ENCODE measurements around the gene LPIN2.

Gene LPIN2

GRCh38 chr18:2979129-2979528 lies 33.8 kb downstream of the LPIN2 start:
- no peak for DNase-seq

DNA sequence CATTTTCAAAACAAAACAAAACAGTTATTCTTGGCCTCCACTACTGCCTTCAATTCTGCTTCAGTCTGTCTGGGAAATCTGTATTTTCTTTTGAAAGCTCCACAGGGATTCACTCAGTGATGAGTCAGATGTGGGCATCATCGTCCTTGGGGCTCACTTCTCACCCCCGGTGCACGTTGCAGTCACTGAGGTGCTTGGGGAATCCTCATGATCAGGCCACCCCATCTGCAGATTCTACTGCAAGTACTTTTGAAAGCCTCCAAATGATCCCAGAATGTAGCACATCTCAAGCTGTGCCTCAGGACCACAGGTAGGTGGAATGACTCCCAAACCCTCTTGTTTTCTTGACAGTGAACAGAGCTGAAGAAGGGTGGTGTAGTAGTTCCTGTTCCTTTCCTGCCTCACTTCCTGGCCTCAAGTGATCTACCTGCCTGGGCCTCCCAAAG lies 34.3 kb downstream of the LPIN2 start:
- DNase-seq, result no peak

DNA sequence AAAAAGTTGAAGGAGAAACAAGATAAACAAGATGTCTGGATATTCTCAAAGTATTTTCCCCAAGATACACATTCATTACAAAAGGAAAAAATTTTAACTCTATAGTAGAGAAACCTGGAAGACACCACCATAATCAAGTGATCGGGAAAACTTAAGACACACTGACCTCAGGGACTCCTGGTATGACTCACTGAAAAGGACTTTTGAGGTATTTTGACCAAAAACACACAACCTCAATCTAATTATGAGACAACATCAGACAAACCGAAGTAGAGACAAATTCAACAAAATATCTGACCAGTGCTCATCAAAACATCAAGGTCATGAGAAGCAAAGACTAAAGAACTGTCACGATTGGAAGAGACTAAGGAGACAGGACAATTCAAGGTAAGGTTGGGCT lies 34.7 kb downstream of the LPIN2 start:
- DNase-seq, result no peak

DNA sequence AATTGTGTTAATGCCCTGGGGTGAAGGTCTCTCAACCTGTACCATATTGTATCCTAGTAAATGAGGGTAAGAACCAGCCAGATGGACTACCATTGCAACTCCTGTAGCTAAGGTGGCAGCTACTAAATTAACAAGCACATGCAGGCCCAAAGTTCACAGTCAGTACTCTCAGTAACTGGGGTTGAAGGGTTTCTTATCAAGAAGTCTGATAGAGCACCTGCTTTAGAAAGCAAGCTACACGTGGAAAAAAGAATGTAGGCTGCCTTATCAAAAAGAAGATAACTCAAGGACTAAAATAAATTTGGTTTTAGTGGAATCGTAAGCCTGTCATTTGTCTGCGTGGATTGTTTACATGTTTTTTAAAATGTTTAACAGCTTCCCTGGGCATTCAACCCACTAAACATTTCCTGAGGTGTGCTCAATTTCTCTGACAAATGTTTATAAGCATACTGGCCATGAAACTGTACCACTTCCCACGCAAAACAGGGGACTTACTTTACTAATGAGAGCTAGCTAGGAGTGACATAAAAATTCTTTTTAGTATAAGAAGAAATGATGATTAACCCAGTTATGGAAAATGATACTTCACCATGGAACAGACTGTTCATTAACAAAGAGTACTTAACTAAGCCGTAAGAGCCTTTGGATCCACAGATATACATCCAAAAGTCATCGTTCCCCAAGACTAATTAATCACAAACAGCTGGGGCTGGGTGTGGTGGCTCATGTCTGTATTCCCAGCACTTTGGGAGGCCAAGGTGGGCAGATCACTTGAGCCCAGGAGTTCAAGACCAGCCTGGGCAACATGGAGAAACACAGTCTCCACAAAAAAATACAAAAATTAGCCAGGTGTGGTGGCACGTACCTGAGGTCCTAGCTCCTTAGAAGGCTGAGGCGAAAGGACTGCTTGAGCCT lies 36.5 kb downstream of the LPIN2 start:
- DNase-seq, result no peak

DNA sequence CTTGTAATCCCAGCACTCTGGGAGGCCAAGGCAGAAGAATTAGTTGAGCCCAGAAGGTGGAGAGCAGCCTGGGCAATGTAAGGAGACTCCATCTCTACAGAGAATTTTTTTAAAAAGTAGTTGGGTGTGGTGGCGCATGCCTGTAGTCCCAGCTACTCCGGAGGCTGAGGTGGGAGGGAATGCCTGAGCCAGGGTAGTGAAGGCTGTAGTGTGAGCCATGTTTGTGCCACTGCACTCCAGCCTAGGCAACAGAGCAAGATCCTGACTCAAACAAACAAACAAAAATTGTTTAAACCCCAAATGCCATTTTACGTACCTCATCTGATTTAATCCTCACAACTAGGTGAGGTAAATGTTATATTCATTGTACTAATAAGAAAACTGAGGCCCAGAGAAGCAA lies 38.2 kb downstream of the LPIN2 start:
- no peak for DNase-seq

DNA sequence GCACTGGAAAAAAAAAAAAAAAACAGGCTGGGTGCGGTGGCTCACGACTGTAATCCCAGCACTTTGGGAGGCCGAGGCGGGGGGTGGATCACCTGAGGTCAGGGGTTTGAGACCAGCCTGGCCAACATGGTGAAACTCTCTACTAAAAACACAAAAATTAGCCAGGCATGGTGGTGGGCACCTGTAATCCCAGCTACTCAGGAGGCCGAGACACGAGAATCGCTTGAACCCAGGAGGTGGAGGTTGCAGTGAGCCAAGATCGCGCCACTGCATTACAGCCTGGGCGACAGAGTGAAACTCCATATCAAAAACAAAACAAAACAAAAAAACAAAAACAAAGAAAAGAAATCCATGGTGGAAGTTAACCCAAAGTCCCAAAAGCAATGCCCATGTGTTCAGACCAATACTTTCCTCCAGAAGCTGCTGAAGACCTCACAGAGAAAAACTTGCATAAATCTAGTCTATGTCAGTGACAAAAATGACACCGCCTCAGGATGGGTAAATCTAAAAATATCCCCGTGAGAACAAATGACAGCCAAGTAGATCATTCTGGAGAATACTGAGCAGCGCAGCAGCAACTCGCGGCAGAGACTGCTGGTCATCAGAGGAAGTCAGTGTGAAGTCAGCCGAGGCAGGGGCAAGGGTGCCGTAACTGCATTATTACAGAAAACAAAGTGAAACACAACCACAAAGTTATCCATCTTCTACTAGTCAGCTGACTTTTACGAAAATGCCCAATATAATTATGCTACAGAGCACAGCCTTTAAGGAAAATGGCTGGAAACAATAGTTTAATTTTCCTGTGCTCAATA lies 41.0 kb downstream of the LPIN2 start:
- no peak for DNase-seq

DNA sequence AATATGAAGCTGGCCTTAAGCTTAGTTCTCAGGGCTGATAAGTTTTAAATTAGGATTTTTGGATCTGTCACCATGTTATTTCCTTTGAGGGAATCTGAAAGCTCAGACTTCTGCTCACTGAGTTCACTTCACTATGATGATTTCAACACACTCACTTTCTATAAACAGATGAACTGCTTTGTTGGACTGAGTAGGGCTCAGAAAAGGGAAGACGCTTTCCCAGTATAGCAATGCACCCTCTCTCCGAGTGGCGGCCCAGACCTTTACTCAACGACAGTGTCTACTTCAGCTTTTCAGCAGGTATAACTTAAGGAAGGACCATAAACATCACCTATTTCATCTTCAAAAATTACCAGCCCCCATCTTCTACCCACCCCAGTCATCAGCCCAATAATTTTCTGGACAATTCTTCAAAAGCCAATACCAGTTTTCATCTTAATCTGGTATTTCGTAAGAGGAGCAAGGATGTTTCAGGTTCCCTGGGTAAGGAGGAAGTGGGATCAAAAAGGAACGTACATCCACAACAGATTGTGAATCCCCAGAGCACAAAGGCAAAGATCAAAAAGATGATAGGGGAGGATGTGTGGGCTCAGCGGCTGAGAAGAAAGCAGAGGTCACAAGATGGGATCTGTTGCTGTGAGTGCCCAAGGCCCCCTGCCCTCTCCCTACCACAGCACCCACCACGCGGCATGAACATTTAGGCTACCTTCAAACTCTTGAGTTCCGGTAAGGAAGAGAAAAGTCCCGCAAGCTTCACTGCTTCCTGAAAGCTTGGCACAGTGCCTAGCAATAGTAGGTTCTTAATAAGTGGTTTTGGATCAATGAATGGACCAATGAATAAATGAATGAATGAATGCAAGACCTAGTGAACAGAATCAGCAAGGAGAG lies 41.9 kb downstream of the LPIN2 start:
- no peak for DNase-seq

DNA sequence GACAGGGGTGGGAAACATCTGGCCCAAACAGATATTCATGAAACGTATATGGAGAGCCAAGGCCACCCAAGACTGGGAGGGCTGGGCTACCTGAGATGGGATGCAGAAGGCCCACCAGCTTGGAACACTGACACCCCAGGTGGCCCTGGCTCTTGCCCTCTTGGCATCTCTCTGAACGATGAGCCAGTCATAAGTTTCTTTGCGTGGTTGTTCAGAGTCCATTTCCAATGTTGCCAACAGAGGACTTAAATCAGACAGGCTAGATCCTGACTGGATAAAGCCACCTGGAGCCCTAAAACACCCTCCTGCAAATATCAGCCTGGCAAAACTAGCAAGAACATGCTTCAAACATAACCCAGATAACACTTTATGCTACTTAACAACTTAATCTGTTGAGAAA lies 42.6 kb downstream of the LPIN2 start:
- no peak for DNase-seq

GRCh38 chr18:2969695-2970094 lies 43.2 kb downstream of the LPIN2 start:
- no peak for DNase-seq

GRCh38 chr18:2968606-2969005 lies 44.3 kb downstream of the LPIN2 start:
- DNase-seq, result no peak

DNA sequence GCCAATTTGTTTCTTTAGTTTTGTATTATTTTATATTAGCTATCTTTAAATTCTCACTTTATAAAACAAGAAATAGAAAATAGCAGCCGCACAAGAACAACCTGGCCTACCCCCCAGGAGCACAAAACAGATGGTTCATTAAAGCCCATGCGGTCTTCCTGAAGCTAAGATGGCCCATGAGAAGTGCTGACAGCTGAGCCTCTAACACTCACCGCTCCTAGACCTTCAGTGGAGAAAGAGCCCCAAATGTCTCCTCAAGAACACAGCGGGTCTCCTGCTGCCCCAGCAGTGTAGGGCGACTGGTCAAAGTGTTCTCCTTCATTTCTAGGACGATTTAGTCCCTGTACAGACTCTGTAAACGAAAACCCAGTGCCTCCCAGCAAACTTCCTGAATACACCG lies 45.1 kb downstream of the LPIN2 start:
- DNase-seq, result no peak

- DNase-seq, result no peak
These were observed 45.6 kb downstream of the LPIN2 start for GRCh38 chr18:2967357-2967756.

DNA sequence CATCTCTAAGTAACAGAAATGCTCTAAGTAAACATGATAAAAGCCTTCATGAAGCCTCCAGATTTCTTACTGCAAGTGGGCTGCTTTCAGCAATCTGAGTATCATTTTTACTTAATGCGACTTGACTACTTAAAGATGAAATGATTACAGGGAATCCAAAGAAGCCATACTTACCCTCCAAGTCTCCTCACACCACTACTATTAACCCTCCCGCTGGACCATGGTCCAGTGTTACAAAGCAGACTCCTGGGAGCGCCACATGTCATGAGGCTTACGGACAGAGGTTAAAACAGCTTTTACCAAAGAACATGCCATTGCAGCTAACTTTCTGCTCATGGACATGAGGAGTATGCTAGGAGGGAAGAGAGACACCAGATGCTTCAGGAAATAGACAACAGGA lies 46.4 kb downstream of the LPIN2 start:
- DNase-seq, result no peak

GRCh38 chr18:2965797-2966196 lies 47.1 kb downstream of the LPIN2 start:
- DNase-seq, result no peak

DNA sequence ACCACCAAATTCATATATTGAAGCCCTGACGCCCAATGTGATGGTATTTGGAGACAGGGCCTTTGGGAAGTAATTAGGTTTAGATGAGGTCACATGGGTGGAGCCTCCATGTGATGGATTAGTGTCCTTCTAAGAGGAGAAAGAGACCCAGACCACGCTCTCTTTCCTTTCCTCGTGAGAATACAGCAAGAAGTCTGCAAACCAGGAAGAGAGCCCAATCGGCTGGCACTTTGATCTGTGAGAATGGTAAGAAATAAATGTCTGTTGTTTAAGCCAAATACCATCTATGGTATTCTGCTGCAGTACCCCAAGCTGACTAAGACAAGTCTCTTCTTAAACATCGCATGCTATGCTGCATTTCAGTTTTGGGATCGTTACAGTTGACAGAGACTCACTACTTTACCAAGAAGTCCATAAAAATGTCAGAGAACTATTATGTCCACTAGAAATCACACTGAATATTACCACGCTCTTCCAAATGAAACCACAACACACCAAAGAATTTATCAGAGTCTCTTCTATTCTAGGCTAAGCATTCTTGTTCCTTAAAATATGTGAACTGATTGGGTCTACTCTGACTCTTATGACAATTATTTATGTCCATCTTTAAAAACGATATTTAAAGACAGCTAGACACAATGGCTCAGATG lies 48.5 kb downstream of the LPIN2 start:
- DNase-seq, result no peak

All from NCI-H1436 treated with DMSO at 0.1 percent for 48 hours (cell line).